UCSD-AML1 (cell line): ENCODE data around the gene EVC.

ENCODE experiments used
- DNase-seq: peaks from one replicate; lab custom pipeline; 2025; ENCODE audit not compliant: unreplicated experiment; lab: John Stamatoyannopoulos, UW

Gene EVC

DNA sequence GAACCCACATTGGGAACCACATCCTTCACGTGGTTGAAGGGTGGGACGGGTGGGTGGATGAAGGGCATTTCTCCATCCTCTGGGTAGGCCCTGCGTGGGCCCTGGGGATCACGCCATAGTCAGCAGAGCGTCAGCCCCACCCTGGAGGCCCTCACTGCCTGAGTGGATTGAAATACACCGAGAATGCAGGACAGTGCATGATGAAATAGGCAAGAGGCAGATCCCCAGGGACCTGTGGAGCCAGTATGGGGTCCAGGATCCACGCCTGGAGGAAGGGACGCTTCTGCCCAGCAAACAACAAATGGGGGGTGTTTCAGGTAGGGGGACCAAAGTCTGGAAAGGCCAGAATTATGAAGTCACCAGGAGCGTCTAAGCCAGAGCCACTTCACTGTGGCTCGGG, 19.4 kb downstream of the EVC start:
- DNase-seq = no peak

DNA sequence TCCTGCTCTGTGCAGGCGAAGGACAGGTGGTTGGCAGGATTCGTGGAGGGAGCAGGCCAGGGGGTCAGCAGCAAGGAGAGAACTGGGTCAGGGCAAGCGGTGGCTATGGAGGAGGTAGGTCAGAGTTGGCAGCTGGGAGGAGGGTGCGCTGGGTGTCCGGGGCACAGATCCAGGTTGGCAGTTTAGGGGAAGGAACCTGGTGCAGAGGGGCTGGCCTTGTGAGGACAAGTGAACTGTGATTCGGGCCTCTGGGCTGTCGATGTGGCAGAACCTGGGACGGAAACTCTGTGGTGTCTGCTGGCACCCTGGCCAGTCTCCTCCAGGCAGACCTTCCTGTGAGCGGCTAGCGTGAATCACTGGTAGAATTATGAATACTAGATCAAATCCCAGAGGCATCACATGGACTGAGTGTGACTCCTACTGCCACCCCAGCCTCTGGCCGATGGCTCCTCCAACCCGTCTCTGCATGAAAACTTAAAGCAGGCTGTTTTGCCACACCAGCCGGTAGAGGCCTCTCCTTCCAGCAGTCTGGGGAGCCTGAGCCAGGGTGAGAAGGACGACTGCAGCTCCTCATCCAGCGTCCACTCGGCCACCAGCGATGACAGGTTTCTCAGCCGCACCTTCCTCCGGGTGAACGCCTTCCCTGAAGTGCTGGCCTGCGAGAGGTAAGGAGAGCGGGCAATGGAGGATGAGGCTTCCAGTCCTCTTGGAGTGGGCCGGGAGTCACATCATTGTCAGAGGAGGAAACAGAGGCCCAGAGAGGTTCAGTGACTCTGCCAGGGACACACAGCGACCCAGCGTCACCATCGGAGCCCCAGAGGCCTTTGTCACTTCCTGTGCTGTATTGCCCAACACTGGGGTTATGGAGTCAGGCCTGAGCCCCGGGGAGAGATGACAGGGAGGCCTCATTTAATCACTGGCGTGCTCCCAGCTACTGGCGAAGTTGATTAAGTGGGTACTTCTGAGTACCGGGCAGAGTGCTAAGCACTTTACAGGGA, 20.3 kb downstream of the EVC start:
- DNase-seq = no peak

DNA sequence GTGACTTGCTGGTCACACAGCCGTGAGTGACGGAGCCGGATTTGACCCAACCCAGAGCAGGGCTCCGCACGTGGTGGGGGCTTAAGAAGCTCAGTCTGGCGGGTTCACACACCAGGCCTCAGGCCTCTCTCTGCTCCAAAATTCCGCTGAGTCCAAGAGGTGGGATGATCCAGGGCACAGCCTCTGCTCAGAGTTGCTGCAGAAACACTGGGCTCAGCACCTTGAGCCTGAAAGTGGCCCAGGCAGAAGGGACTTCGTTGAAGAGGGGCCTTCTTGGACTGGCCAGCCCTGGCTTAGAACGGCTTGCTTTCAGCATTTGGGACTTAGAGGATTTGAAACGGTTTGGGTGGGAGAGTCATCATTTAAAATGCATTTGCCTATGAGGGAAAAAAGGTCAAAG, 21.2 kb downstream of the EVC start:
- DNase-seq = no peak

DNA sequence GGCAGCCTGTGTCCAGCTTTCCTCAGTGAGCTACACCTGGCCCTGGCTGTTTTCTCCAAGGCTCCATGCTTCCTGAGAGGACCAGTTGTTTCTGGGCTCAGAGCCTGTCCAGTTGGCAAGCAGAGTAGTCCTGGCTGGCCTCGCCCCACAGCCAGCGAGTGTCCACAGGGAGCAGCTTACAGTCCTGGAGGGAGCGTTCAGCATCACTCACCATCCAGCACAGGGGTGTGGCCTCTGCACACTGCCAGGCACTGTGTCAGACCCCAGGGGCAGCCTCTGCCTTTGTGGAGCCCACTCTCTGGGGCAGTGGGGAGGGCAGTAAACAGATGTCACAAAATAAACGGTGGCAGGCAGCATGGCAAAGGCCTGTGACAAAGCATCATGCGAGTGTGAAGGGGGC, 23.9 kb downstream of the EVC start:
- no peak for DNase-seq

DNA sequence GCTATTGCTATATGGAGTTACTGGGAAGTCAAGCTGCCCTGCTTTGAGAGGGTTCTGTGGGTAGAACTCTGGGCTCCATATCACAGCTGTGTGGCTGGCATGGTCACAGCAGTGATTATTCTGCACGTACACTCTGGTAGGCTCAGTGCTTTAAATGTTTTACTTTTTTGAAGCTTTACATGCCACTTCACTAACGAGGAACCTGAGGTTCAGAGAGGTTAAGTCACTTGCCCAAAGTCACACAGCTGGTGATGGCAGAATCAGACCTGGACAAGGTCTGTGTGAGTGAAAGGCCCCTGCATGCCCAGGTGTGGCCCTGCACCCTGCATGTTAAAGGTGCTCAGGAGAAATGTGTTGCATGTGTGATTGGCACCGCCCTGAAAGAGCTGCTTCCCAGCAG, 24.5 kb downstream of the EVC start:
- no peak for DNase-seq

DNA sequence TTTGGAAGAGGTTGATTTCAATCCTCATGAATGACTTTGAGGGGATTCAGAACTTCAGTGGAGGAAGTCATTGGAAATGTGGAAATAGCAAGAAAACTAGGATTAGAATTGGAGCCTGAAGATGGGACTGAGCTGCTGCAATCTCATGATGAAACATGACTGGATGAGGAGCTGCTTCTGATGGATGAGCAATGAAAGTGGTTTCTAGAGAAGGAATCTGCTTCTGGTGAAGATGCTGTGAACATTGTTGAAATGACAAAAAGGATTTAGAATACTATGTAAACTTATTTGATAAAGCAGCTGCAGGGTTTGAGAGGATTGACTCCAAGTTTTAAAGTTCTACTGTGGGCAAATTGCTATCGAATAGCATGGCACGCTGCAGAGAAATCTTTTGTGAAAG, 27.1 kb downstream of the EVC start:
- no peak for DNase-seq

DNA sequence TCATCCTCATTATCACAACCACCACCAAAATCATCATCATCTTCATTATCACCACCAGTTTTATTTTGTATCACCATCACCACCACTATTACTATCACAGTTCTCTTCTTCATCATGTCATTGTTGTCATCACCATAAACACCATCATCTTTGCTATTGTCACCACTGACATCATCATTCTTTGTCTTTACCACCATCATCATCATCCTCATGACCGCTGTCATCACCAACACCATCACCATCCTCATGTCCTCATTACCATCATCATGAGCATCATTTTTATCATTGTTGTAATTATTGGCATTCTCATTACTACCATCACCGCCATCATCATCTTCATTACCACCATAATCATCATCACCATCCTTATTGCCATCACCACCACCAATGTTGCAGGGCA, 31.4 kb downstream of the EVC start:
- no peak for DNase-seq

DNA sequence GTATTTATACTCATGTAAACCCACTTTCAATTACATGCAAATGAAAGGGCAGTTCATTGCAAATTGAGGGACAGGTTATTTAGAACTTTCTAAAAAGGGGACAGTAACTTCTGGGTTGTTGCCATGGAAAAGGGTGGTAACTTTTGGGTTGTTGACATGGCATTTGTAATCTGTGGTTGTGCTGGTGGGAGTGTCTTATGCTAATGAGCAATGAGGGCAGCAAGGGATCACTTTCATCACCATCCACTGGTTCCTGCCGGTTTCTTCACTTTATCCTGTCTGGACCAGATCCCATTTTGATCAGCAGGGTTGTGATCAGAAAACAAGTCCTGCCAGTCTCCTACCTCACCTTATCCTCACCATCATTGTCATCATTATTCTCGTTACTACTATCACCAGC, 32.0 kb downstream of the EVC start:
- DNase-seq = no peak

DNA sequence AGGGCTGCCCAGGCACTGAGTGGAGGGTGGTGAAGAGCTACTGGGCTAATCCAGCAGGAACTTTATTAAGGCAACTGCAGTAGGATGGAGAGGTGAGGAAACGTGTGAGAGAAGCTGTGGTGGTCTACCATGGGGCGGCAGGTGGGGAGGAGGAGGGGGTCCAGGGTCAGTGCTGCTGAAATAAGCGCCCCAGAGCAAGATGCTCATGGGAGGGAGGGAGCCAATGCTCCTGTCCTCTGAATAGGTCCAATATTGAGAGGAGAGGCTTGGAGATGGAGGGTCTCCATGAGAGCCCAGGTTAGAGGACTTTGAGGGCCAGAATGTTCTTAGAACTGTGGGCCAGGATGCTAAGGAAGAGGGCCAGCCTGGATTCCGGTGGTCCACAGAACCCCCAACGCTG, 35.2 kb downstream of the EVC start:
- no peak for DNase-seq

DNA sequence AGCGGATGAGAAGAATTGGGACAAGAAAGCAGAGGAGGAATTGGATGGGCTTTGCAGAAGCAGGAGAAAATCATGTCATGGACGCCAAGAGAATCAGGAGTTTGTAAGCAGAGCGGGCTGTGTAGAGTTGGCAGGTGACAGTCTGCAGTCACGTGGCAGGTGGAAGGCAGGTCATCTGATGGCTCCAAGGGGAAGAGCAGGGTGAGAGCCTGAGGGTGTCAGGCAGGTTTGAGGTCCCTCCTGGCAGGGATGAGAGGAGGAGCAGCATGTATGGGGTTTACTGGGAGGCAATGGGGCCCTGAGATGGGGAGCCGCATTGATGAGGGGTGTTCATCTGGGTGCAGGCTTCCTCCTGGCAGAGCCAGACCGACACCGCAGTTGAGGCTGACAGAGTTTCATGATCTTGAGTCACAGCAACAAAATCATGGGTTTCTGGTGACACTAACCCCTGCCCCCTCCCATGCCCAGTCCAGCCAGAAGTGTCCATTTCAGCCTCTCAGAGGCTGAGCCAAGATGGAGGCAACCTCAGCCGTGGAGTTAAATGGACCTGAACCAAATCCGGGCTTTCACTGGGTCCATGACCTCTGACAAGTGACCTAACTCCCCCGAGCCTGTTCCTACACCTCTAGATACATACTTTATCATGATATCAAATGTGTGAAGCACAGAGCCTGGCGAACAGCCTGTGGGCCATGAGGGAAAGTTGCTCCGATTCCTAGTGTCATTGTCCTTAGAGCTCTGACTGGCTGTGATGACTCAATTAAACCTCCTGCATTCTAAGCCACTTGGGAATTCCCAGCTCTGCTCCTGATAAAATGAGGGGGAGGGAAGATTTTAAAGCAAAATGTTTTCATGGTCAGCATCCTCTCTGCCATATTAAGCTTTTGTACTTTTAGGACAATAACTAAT, 36.1 kb downstream of the EVC start:
- DNase-seq = no peak

DNA sequence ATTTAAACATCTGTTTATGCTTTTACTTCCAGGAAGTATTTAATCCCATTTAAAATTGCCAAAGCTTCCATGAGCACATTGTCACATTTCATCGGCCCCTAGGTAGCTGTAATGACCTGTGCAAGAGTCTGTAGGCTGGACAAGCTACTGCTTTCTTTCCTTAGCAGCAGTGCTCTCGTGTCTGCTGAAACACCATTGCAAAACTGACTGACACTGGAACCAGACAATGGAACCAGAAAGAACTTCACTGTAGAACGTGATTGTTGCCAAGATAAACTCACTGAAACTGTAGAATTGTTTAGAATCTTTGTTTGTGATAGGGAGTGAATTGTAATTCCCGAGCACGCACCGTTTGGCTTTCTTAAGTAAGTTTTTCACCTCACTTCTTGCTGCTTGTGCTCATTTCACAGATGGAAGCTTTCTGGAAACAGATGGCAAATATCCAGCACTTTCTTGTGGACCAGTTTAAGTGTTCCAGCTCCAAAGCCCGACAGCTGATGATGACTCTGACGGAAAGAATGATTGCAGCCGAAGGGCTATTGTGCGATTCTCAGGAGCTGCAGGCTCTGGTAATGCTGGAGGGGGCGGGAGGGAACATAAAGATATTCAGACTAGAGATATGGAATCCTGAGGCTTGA, 36.9 kb downstream of the EVC start:
- DNase-seq = no peak

DNA sequence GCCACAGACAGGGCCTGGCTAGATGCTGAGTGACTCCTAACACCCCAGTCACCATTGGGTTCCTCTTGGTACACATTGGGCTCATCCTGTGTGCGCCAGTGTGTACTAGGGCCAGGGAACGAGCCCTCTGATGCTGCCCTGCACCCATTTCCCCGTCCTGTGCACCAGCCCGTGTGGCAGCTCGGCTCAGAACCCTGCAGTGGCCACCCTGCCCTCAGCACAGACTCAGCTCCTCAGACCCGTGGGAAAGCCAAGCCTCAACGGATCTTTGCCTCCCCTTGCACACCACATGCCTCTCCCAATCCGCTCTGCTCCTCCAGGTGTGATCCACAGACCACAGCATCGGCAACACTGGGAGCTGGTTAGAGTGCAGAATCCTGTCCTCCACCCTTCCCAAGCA, 38.6 kb downstream of the EVC start:
- no peak for DNase-seq

DNA sequence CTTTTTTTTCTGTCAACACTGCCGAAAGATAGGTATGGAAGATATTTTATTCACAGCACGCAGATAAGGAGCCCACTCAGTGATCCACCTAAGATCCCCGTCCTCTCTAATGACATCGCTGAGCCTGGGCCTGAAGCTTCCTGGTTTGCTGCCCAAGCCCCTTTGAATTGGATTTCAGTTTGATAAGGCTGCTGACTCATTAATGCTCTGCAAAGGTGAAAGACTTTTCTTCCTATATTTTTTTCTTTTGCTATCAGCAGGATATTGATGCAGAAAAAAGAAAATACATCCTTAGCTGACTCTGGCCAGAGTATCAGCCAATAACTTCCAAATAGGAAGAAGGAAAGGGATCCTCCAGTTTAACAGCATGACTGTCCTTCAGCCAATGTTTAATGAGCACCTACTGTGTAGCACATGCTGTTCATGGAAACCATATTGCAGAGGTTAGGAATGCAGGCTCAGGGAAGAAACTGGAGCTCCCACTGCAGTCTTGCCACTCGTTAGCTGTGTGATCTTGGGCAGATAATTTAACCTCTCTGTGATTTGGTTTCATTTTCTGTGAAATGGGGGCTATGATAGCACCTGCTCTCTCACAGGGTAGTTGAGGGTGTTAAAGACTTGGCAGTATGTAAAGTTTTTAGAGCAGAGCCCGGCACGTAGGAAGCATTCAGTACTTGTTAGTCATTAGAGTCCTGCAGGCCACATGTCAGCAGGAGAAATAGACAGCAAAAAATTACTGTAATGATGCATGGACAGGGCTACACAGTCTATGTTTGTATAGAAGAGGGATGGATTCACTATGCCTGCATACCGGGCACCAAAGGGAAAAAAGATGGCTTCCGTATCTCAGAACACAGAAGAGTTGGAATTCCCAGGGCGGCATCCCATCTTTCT, 39.3 kb downstream of the EVC start:
- DNase-seq = no peak

DNA sequence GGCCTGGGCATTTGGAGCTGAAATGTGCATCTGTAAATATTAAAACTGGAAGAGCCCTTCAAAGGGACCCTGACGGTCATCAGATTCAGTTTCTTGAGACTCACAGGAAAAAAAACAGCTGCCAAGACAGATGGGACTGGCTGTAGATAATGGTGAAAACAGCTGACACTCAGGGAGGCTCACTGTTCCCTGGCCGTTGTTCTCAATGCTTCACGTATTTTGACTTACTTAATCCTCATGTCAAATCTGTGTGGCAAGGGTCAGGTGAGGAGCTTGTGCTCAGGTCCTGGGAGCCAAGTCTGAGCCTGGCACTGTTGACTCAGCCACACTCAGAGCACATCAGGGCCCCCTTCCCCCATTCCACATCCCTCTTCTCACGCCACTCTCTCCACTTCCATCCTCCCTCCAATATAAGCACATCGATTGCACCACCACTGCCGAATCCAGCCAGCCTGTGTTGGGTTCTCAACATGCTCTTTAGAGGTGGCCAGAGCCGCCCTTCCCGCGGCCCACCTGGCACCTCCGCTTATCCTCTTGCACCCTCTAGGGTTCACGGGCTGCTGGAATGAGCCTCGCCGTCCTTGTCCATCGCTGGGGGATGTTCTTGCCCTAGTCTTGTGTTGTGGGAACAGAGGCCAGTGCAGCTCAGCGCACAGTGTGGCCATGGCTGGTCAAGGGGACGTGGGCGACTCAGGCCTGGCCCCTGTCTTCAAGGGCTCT, 40.1 kb downstream of the EVC start:
- DNase-seq = no peak

DNA sequence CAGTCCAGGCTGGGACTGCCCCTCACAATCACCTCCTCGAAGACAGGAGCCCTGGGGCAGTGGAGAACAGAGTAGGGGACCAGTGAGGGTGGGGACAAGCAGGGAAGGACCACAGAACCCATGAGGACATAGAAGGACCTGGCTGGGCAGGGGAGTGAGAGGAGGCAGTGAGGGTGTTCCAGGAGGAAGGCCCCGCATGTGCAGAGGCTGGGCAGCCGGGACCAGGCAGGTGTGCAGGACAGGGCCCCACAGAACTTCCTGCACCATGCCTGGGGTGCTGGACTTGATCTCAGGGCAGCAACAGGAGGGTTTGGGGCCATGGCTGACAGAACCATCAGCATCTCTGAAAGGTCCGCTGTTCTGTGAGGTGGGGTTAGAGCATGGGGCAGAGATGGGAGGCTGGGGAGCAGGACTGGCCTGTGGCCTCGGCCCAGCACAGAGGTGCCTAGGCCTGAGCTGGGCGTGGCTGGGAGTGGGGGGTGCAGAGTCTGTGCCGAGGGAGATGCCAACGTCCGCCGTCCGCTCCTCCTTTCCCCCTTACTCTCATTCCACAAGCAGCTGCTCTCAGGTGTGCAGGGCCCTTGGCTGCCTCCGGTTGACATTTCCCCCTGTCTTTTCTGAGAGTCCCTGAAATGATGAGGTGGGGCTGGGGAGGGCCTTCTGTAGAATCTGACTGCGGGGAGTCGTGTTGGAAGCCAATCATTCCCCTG, 40.8 kb downstream of the EVC start:
- no peak for DNase-seq

DNA sequence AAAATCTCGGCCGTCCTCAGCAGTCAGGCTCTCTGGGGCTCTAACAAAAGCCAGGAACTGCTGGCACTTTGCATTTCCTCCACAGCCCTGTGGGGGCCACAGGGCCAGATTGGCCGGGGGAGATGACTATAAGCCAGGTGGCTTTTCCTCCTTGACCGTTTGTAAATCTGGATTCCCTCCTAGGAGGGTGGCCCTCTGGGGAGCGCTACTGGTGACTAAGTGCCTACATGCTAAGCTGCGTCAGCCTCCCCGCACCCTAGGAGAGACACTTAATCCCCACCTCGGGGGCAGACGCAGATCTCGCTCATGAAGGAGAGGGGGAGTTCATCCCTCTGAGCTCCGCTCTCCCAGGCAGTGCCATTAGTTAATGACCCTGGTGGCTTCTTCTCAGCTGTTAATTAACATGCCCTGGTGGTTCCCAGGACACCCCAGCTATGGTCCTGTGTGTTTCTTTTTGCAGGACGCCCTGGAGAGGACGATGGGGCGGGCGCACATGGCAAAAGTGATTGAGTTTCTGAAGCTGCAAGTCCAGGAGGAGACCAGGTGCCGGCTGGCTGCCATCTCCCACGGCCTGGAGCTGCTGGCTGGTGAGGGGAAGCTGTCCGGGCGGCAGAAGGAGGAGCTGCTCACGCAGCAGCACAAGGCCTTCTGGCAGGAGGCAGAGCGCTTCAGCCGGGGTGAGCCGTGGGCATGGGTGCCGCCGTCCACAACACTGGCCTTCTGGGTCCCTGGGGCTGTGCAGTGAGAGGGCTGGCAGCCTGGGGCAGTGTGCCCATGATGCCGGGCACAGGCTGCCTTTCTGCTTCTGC, 41.6 kb downstream of the EVC start:
- DNase-seq = no peak

DNA sequence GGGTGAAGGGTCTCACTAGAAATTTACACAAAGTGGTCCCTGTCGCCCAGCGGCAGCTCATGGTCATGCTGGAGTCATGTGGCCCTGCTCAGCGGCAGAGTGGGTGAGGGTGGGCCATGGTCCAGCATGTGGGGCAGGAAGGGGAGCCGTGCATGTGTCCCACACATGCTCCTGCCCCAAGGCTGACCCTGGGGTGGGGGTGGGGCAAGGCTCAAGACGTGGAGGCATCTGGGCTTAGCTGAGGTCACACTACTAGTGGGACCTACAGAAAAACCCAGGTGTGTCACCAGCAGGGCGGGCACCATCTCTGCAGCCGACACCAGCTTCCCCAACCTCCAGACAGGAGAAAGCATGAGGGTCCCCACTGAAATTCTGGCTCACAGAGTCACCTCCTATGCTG, 42.4 kb downstream of the EVC start:
- no peak for DNase-seq

DNA sequence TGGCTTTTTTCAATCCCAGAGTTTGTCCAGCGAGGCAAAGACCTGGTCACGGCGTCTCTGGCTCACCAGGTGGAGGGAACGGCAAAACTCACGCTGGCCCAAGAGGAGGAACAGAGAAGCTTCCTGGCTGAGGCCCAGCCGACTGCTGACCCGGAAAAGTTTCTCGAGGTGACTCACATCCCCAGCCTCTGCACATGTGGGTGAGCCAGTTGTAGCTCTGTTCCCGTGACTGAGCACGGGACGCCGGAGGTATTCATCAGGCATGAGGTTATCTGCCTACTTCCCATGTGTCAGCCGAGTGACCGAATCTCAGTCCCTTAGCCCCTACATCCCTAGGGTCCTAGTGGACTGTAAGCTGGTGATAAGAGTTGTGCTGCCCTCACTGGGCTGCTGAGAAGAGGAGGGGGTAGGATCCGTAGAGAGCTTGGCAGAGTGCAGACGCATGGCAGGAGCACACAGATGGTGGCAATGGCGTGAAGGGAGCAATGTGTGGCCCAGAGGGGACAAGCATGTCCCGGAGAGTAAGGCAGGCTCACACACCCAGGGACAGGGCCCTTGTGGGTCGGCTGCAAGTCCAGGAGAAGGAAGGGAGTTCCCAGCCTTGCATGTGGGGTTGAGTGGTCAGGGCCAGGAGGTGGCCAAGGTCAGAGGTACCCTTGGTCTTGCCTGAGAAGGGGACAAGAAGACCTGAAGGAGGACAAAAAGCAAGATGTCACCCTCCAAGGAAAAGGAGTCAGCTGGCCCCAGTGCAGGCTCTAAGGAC, 42.9 kb downstream of the EVC start:
- no peak for DNase-seq
